ENCODE data around the gene CACNA1C. TPM values are rescaled to one million over a fixed set of nuclear protein-coding genes. Genes with fewer than 3 reads are reported as not detected.

CACNA1C gene
- total RNA-seq, 1 experiment from 2014 or later: 3.7 TPM

- Histone ChIP-seq H3K27me3 (replicated peaks; ENCODE audit: insufficient read depth, low read depth, low read length, poor library complexity) (no peaks in the 10 kb centered on the region), H3K27ac (ENCODE audit: low read depth, low read length, poor library complexity, severe bottlenecking) (no peak overlapping the region), H3K36me3 (ENCODE audit: insufficient read depth, low read length, poor library complexity, severe bottlenecking) (no peaks in the 10 kb centered on the region), H3K4me3 (ENCODE audit: low read depth, low read length, poor library complexity, severe bottlenecking) (no peak overlapping the region), H3K9me3 (ENCODE audit: low read depth, low read length, poor library complexity, severe bottlenecking) (no peaks in the 10 kb centered on the region), H3K4me1 (ENCODE audit: insufficient read depth, low read length, poor library complexity, severe bottlenecking) (peaks cover 3% of the 10 kb centered on the region)
- no peak for TF ChIP-seq EZH2 (IDR thresholded peaks at IDR 0.05; ENCODE audit: borderline replicate concordance, low read depth, low read length, poor library complexity, severe bottlenecking)
- TF ChIP-seq, protein P1, sequence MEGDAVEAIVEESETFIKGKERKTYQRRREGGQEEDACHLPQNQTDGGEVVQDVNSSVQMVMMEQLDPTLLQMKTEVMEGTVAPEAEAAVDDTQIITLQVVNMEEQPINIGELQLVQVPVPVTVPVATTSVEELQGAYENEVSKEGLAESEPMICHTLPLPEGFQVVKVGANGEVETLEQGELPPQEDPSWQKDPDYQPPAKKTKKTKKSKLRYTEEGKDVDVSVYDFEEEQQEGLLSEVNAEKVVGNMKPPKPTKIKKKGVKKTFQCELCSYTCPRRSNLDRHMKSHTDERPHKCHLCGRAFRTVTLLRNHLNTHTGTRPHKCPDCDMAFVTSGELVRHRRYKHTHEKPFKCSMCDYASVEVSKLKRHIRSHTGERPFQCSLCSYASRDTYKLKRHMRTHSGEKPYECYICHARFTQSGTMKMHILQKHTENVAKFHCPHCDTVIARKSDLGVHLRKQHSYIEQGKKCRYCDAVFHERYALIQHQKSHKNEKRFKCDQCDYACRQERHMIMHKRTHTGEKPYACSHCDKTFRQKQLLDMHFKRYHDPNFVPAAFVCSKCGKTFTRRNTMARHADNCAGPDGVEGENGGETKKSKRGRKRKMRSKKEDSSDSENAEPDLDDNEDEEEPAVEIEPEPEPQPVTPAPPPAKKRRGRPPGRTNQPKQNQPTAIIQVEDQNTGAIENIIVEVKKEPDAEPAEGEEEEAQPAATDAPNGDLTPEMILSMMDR (conservative IDR thresholded peaks at IDR 0.05; ENCODE audit: low read depth, low read length): peak; percentile 52
- CTCF ChIA-PET: no interaction called here
- no TSS peak for BruUV-seq (replicated peaks)
- intact Hi-C loops (cut with micrococcal nuclease; ENCODE audit: unreplicated experiment): no loop called here
- POLR2A ChIA-PET (ENCODE audit: low non-redundant PET): no interaction called here
- DNase-seq (ENCODE audit: low spot score): peak; percentile 48
Measured at GRCh38 chr12:2183556-2184541, 131.1 kb downstream of the CACNA1C start.

DNA sequence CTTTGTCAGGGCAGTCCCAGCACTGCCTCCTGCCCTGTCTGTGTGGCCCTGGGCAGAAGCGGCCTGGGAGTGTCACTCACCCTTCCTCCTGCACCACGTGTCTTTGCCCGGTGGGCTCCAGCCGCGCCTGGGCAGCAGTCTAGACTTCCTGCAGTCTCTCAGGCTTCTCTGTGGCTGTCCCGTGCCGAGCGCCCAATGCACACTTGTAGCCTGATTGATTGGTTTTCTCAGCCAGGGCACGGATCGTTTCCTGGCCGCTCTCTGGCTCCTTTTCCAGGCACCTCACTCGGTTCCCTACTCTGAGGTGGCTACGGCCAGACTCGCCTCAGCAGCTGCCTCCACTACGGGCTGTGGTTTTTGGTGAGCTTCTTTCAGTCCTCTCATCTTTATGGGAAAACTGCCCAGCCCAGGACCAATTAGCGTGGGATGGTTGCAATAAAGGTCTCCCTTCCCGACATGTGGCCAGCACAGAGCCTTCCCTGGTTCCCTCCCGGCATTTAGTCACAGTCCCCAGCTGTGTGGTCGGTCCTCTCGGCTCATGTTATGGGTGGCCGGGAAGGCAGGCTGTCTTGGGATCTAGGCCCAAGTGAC, 133.1 kb downstream of the CACNA1C start:
- TF ChIP-seq, protein P1 (conservative IDR thresholded peaks at IDR 0.05; ENCODE audit: low read depth, low read length): no peak
- TF ChIP-seq EZH2 (IDR thresholded peaks at IDR 0.05; ENCODE audit: borderline replicate concordance, low read depth, low read length, poor library complexity, severe bottlenecking): no peak
- Histone ChIP-seq H3K36me3 (ENCODE audit: insufficient read depth, low read length, poor library complexity, severe bottlenecking) (no peaks in the 10 kb centered on the region), H3K4me1 (ENCODE audit: insufficient read depth, low read length, poor library complexity, severe bottlenecking) (peaks cover 3% of the 10 kb centered on the region), H3K27me3 (replicated peaks; ENCODE audit: insufficient read depth, low read depth, low read length, poor library complexity) (no peaks in the 10 kb centered on the region), H3K4me3 (ENCODE audit: low read depth, low read length, poor library complexity, severe bottlenecking) (no peak overlapping the region), H3K27ac (ENCODE audit: low read depth, low read length, poor library complexity, severe bottlenecking) (no peak overlapping the region), H3K9me3 (ENCODE audit: low read depth, low read length, poor library complexity, severe bottlenecking) (no peaks in the 10 kb centered on the region)
- BruUV-seq (replicated peaks): no TSS peak
- no peak for DNase-seq (ENCODE audit: low spot score)
- CTCF ChIA-PET: no interaction called here
- intact Hi-C loops (cut with micrococcal nuclease; ENCODE audit: unreplicated experiment): no loop called here
- POLR2A ChIA-PET (ENCODE audit: low non-redundant PET): no interaction called here

DNA sequence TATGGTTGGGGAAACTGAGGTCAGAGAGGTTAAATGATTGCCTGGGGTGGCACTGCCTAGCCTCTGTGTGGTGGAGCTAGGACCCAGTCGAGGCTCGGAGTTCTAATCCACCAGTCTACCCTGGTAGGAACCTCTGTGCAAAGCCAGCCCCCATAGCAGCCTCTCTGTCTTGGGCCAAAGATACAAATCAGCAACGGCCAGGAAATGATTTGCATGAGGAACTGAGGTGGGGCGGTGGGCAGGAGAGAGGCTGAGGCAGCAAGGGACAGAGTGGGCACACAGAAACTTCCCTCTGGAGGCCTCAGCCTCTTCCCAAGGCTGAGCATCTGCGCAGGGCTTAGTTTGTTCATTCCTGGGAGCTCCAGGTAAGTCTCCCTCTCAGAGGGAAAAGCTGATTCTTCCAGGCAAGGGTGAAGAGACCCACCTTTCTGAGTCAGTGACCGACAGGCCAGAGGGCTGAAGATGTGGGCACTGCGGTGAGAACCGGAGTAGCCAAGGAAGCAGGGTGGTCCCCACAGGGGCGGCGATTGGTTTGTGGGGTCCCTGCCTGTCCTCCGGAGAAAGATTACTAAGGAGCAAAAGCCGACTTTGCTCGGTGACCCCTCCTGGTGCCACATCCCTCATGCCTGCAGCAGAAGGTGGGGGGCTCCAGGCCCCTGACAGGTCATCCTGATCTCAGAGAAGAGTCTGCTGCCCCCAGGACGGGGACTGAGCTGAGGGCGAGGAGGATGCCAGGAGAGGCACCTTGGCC, 134.6 kb downstream of the CACNA1C start:
- CTCF ChIA-PET: no interaction called here
- Histone ChIP-seq H3K4me3 (ENCODE audit: low read depth, low read length, poor library complexity, severe bottlenecking) (no peak overlapping the region), H3K4me1 (ENCODE audit: insufficient read depth, low read length, poor library complexity, severe bottlenecking) (peaks cover 3% of the 10 kb centered on the region), H3K9me3 (ENCODE audit: low read depth, low read length, poor library complexity, severe bottlenecking) (no peaks in the 10 kb centered on the region), H3K36me3 (ENCODE audit: insufficient read depth, low read length, poor library complexity, severe bottlenecking) (no peaks in the 10 kb centered on the region), H3K27ac (ENCODE audit: low read depth, low read length, poor library complexity, severe bottlenecking) (no peak overlapping the region), H3K27me3 (replicated peaks; ENCODE audit: insufficient read depth, low read depth, low read length, poor library complexity) (no peaks in the 10 kb centered on the region)
- BruUV-seq (replicated peaks): no TSS peak
- intact Hi-C loops (cut with micrococcal nuclease; ENCODE audit: unreplicated experiment): no loop called here
- TF ChIP-seq, protein P1 (conservative IDR thresholded peaks at IDR 0.05; ENCODE audit: low read depth, low read length): no peak
- no peak for TF ChIP-seq EZH2 (IDR thresholded peaks at IDR 0.05; ENCODE audit: borderline replicate concordance, low read depth, low read length, poor library complexity, severe bottlenecking)
- POLR2A ChIA-PET (ENCODE audit: low non-redundant PET): no interaction called here
- DNase-seq (ENCODE audit: low spot score): no peak

Measured in A673 (cell line).